Smooth muscle cell of the pulmonary artery (primary cell): ENCODE data around the gene KIF2B. TPM values are rescaled to one million over a fixed set of nuclear protein-coding genes. Genes with fewer than 3 reads are reported as not detected.

Experiments used
- total RNA-seq: library from RNA; depleted of rRNA; stranded (reverse); fragments of >200 nt; gene quantifications from 2 replicates; pipeline ENCODE4 v1.2.3, GENCODE V29; 2014

The KIF2B gene, protein sequence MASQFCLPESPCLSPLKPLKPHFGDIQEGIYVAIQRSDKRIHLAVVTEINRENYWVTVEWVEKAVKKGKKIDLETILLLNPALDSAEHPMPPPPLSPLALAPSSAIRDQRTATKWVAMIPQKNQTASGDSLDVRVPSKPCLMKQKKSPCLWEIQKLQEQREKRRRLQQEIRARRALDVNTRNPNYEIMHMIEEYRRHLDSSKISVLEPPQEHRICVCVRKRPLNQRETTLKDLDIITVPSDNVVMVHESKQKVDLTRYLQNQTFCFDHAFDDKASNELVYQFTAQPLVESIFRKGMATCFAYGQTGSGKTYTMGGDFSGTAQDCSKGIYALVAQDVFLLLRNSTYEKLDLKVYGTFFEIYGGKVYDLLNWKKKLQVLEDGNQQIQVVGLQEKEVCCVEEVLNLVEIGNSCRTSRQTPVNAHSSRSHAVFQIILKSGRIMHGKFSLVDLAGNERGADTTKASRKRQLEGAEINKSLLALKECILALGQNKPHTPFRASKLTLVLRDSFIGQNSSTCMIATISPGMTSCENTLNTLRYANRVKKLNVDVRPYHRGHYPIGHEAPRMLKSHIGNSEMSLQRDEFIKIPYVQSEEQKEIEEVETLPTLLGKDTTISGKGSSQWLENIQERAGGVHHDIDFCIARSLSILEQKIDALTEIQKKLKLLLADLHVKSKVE
- total RNA-seq: not detected in 2 replicates

DNA sequence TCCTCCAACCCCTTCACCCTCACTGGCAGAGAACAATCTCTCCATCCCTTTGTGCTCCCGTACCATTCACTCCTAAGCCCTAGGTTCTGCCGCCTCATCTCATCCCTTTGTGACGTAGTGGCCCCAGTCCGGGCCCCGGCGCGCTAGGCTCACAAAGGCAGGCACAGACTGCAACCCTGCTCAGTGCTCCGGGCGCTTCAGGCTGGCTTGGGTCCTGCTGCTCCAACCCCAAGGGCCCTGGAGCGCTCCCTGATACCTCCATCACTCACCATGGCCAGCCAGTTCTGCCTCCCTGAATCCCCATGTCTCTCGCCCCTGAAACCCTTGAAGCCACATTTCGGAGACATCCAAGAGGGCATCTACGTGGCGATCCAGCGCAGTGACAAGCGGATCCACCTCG is at the start of gene KIF2B:
TSS of gene KIF2B (plus strand) at position 164 of the 400 bp plus-strand sequence. CDS start at position 271, 107 bp downstream.

